Measurements from ENCODE around the gene MYH3.

GRCh38 chr17:10598621-10599020, 58.5 kb downstream of the MYH3 start:
- no peak for TF ChIP-seq CTCF (IDR thresholded peaks at IDR 0.05)
- no peak for TF ChIP-seq POLR2A (IDR thresholded peaks at IDR 0.05)
